Measurements from ENCODE around the gene SLX9. TPM values are rescaled to one million over a fixed set of nuclear protein-coding genes. Genes with fewer than 3 reads are reported as not detected.

The SLX9 gene
- total RNA-seq, 1 experiment from 2014 or later = 74.3 TPM

- no CpG with 5 or more reads among the region's 68 CpGs for WGBS (ENCODE audit: extremely low coverage, insufficient read length, low lambda C conversion rate)
- Histone ChIP-seq H3K14ac (ENCODE audit: insufficient read depth, low read length) (no peak overlapping the region; the same call in 1 of the 2 replicates), H2BK120ac (ENCODE audit: low read depth, low read length, poor library complexity, severe bottlenecking) (no peak overlapping the region), H4K5ac (ENCODE audit: insufficient read length, low read depth, low read length) (no peak overlapping the region), H3K9me3 (ENCODE audit: control insufficient read depth, low read depth, low read length) (no peaks in the 10 kb centered on the region), H2BK20ac (ENCODE audit: low read depth, low read length, poor library complexity, severe bottlenecking) (no peak overlapping the region), H3K27ac (ENCODE audit: insufficient read length, low read depth, low read length) (no peak overlapping the region), H3K9ac (ENCODE audit: extremely low read depth, insufficient read length, low read length) (no peak overlapping the region), H3K56ac (ENCODE audit: insufficient read length, low read depth, low read length) (no peak overlapping the region), H3T11ph (ENCODE audit: low read length) (no peak overlapping the region), H4K91ac (ENCODE audit: insufficient read length, low read depth, low read length) (no peak overlapping the region), H2AK5ac (ENCODE audit: insufficient read length, low read length) (no peak overlapping the region), H2AFZ (ENCODE audit: low read length) (no peak overlapping the region), H3K4ac (ENCODE audit: low read depth, low read length) (no peak overlapping the region), H3K23me2 (ENCODE audit: insufficient read length, low read depth, low read length, poor library complexity, severe bottlenecking) (peaks cover 13% of the 10 kb centered on the region), H4K20me1 (ENCODE audit: control insufficient read depth, insufficient read depth, insufficient read length) (no peaks in the 10 kb centered on the region), H2BK5ac (ENCODE audit: insufficient read length, low read length) (no peak overlapping the region), H4K8ac (replicated peaks; ENCODE audit: insufficient read length, low read depth, low read length) (no peak overlapping the region), H3K79me2 (ENCODE audit: insufficient read depth, low read length) (no peaks in the 10 kb centered on the region), H3K27me3 (ENCODE audit: insufficient read depth, low read length) (peaks cover 25% of the 10 kb centered on the region; the same call in 1 of the 2 replicates), H3K23ac (ENCODE audit: insufficient read length, low read depth, low read length) (no peak overlapping the region), H2BK12ac (ENCODE audit: insufficient read length, low read depth, low read length) (no peak overlapping the region), H2BK15ac (ENCODE audit: low read depth, low read length) (no peak overlapping the region), H3K79me1 (ENCODE audit: insufficient read depth, low read depth, low read length, poor library complexity, severe bottlenecking) (no peaks in the 10 kb centered on the region), H3K4me2 (ENCODE audit: insufficient read depth, insufficient read length, low read length) (peak overlapping the region; percentile 45), H3K4me1 (ENCODE audit: insufficient read depth, low read length) (no peaks in the 10 kb centered on the region; the same call in 1 of the 2 replicates), H3K18ac (ENCODE audit: insufficient read length, low read depth, low read length) (no peak overlapping the region)
- Mint-ChIP-seq H3K4me3 (peak overlapping the region; percentile 47 to 65; a peak in 3 of 5 replicates), H3K27me3 (ENCODE audit: low read depth) (peaks cover 69% of the 10 kb centered on the region), H3K36me3 (ENCODE audit: insufficient read depth in 1 of 3, low read depth in 3 of 3) (no peaks in the 10 kb centered on the region), H3K4me1 (peaks cover 27 to 34% of the 10 kb centered on the region in 2 experiments), H3K9me3 (peaks cover 2% of the 10 kb centered on the region in 2 experiments; a peak in 1 of 5 replicates), H3K27ac (no peak overlapping the region)
- DNase-seq = no peak
- peak; percentile 46 for TF ChIP-seq CTCF (conservative IDR thresholded peaks at IDR 0.05)
These were observed 7.2 kb upstream of the SLX9 start for GRCh38 chr21:44932408-44933181.
